T-cell (primary cell): ENCODE results near the gene CFP. TPM values are rescaled to one million over a fixed set of nuclear protein-coding genes. Genes with fewer than 3 reads are reported as not detected.
"Not testable (repeated sequence)": the region's sequence is repeated elsewhere in the genome, so short reads cannot be mapped to it uniquely, and the experiment has no call there.

ENCODE experiments used
- ATAC-seq, 4 experiments: fragments of 200-7000 bp in 3 of 4; fragments of 150-1000 bp in 1 of 4; cut with Tn5 transposase; replicated peaks in 1 of 4; 1 replicate in 3 of 4; 2 replicates in 1 of 4; pipeline ENCODE4 v1.10.0; 2021; ENCODE audit warnings: moderate library complexity in 3 of 4, mild to moderate bottlenecking in 2 of 4, moderate number of reproducible peaks in 1 of 4
- CTCF ChIA-PET, 2 donors: fragments of 300-600 bp; sonication (Branson Sonifier 250); formaldehyde crosslinking; loops; one replicate each; lab custom pipeline; 2022; ENCODE audit warnings: antibody characterized with exemption in 2 of 2; lab: Charles Lee
- POLR2A ChIA-PET, 2 donors: fragments of 300-600 bp; sonication (Branson Sonifier 250); formaldehyde crosslinking; loops; one replicate each; lab custom pipeline; 2022; ENCODE audit warnings: antibody characterized with exemption in 2 of 2; lab: Charles Lee
- DNase-seq, 35 experiments: peaks; one replicate each; pipeline versions ENCODE4 v3.0.0 to v3.0.0-alpha.2; 2013 to 2023
- H3K27ac ChIP-seq: one replicate; pipeline ENCODE4 v1.5.1; 2013; ENCODE audit warnings: low read length
- H3K27me3 ChIP-seq, 2 experiments: replicated peaks in 1 of 2; 1 replicate in 1 of 2; 2 replicates in 1 of 2; pipeline versions ENCODE4 v1.6.1 to v1.7.0; 2013; ENCODE audit warnings: low read length in 1 of 2, mixed read lengths in 1 of 2; ENCODE audit not compliant: control insufficient read depth in 2 of 2, insufficient read depth in 2 of 2; ENCODE audit errors: extremely low read depth in 1 of 2
- H3K36me3 ChIP-seq, 2 donors: 1 replicate in 1 of 2; 2 replicates in 1 of 2; pipeline versions ENCODE4 v1.6.1 to v1.7.0; 2013; ENCODE audit warnings: low read length in 1 of 2; ENCODE audit not compliant: control insufficient read depth in 2 of 2, insufficient read depth in 1 of 2; ENCODE audit errors: extremely low read depth in 1 of 2
- H3K4me1 ChIP-seq, 2 experiments: 1 replicate in 1 of 2; 2 replicates in 1 of 2; pipeline versions ENCODE4 v1.6.1 to v1.7.0; 2013; ENCODE audit warnings: low read length in 2 of 2, mixed read lengths in 1 of 2; ENCODE audit not compliant: insufficient read depth in 2 of 2, control insufficient read depth in 1 of 2; ENCODE audit errors: extremely low read depth in 1 of 2
- H3K4me3 ChIP-seq, 2 donors: 1 replicate in 1 of 2; 2 replicates in 1 of 2; pipeline versions ENCODE4 v1.5.1 to v1.7.0; 2013; ENCODE audit warnings: mild to moderate bottlenecking in 2 of 2, low read length in 1 of 2, moderate library complexity in 1 of 2; ENCODE audit not compliant: control insufficient read depth in 1 of 2; ENCODE audit errors: extremely low read depth in 1 of 2
- H3K9me3 ChIP-seq: 2 replicates; pipeline ENCODE4 v1.7.0; 2013
- H3K27ac Mint-ChIP-seq, 2 donors: one replicate each; pipeline ENCODE4 v1.8.0; 2020 to 2021; ENCODE audit warnings: mild to moderate bottlenecking in 2 of 2, mixed read lengths in 2 of 2
- H3K27me3 Mint-ChIP-seq, 2 donors: one replicate each; pipeline ENCODE4 v1.8.0; 2021 to 2022; ENCODE audit warnings: mixed read lengths in 2 of 2
- H3K36me3 Mint-ChIP-seq: one replicate; pipeline ENCODE4 v1.8.0; 2021; ENCODE audit warnings: mixed read lengths
- H3K4me1 Mint-ChIP-seq, 3 donors: one replicate each; pipeline ENCODE4 v1.8.0; 2020 to 2022; ENCODE audit warnings: mixed read lengths in 3 of 3, mild to moderate bottlenecking in 1 of 3
- H3K4me3 Mint-ChIP-seq, 3 donors: one replicate each; pipeline ENCODE4 v1.8.0; 2020 to 2022; ENCODE audit warnings: mild to moderate bottlenecking in 3 of 3, mixed read lengths in 3 of 3, moderate library complexity in 3 of 3
- H3K9me3 Mint-ChIP-seq, 3 donors: one replicate each; pipeline ENCODE4 v1.8.0; 2020 to 2022; ENCODE audit warnings: mixed read lengths in 3 of 3
- WGBS: methylation state at CpG from one replicate; pipeline ENCODE4 v1.1.5; 2013; ENCODE audit warnings: missing lambda C conversion rate; ENCODE audit not compliant: insufficient coverage; 5-methylcytosine and 5-hydroxymethylcytosine counted together
- total RNA-seq, 35 experiments: library from RNA in 6 of 35; stranded (reverse) in 6 of 35; fragments of 120-200 nt in 1 of 35; gene quantifications; one replicate each; pipeline versions ENCODE4 v1.2.1 to v1.2.4 and lab custom pipeline; 2013 to 2026

The CFP gene
- 10 to 100 TPM; 17.7 to 37.1 (median 26.5) TPM for total RNA-seq
- total RNA-seq (2013): 20.7 TPM
- 0.51 to 12.7 (median 2.9) reads per million in 29 experiments for total RNA-seq (lab: John Stamatoyannopoulos, UW)

- Mint-ChIP-seq H3K9me3 (no peaks in the 10 kb centered on the region), H3K4me1 (peaks cover 16 to 30% (median 26%) of the 10 kb centered on the region in 3 donors), H3K4me3 (peak within 1 kb of the TSS; percentile 82 to 88 (median 83)), H3K36me3 (no peaks in the 10 kb centered on the region), H3K27ac (peak within 1 kb of the TSS; percentile 93 to 97), H3K27me3 (no peaks in the 10 kb centered on the region)
- no peaks in the 10 kb centered on the region for H3K27me3 ChIP-seq
- H3K27ac ChIP-seq: peak within 1 kb of the TSS; percentile 38
- peaks cover 0 to 37% of the 10 kb centered on the region in 2 experiments for H3K4me1 ChIP-seq
- DNase-seq (peak in 3 of 35 experiments; percentile 4 to 31 (median 30)), ATAC-seq (peak; percentile 81 to 91 (median 86))
- peak within 1 kb of the TSS; percentile 34 to 48 for H3K4me3 ChIP-seq
- WGBS: no CpG with 5 or more reads among the region's 14 CpGs
- no peaks in the 10 kb centered on the region for H3K9me3 ChIP-seq
- ChIA-PET POLR2A (no interaction called here), CTCF (interaction anchor here in 1 of 2 donors (0.8 kb wide), 1 partner anchor 106 kb away, joined by 4 read pairs; no protein-coding TSS in a partner anchor)
- H3K36me3 ChIP-seq: peaks cover 0 to 2% of the 10 kb centered on the region in 2 donors
Measured at GRCh38 chrX:47629419-47630200, at the start of gene CFP. CFP (minus strand) TSS chrX:47629930; CDS start chrX:47629844, 86 bp downstream.

GRCh38 chrX:47675959-47676859 lies 46.5 kb upstream of the CFP start:
- H3K9me3 Mint-ChIP-seq, H3K4me3 ChIP-seq, ATAC-seq, H3K4me1 ChIP-seq, POLR2A ChIA-PET, H3K27ac Mint-ChIP-seq, H3K36me3 Mint-ChIP-seq, H3K9me3 ChIP-seq, H3K27me3 ChIP-seq, H3K36me3 ChIP-seq, DNase-seq, CTCF ChIA-PET, H3K27ac ChIP-seq, H3K4me3 Mint-ChIP-seq, H3K4me1 Mint-ChIP-seq: not testable (repeated sequence)
- peaks cover 4 to 26% of the 10 kb centered on the region in 2 donors for H3K27me3 Mint-ChIP-seq
- no CpG with 5 or more reads among the region's 7 CpGs for WGBS

GRCh38 chrX:47674776-47675175 lies 45.0 kb upstream of the CFP start:
- CTCF ChIA-PET: no interaction called here
- no peaks in the 10 kb centered on the region for H3K4me1 Mint-ChIP-seq

GRCh38 chrX:47665797-47666196 lies 36.1 kb upstream of the CFP start:
- DNase-seq, H3K27me3 Mint-ChIP-seq, H3K9me3 ChIP-seq, H3K27ac Mint-ChIP-seq, CTCF ChIA-PET, H3K4me1 ChIP-seq, H3K4me1 Mint-ChIP-seq, H3K36me3 ChIP-seq, ATAC-seq, H3K9me3 Mint-ChIP-seq, H3K27me3 ChIP-seq, H3K4me3 ChIP-seq, POLR2A ChIA-PET, H3K27ac ChIP-seq, H3K36me3 Mint-ChIP-seq, H3K4me3 Mint-ChIP-seq: not testable (repeated sequence)
- WGBS: no CpG with 5 or more reads among the region's 4 CpGs

More at GRCh38 chrX:47674776-47675175, 45.0 kb upstream of the CFP start:
- Mint-ChIP-seq H3K36me3 (no peaks in the 10 kb centered on the region), H3K4me3 (no peak overlapping the region), H3K9me3 (no peaks in the 10 kb centered on the region), H3K27ac (no peak overlapping the region), H3K27me3 (peaks cover 4 to 22% of the 10 kb centered on the region in 2 donors)
- no peak for ATAC-seq
- H3K9me3 ChIP-seq: no peaks in the 10 kb centered on the region
- WGBS: no CpG with 5 or more reads among the region's 5 CpGs
- peaks cover 0 to 3% of the 10 kb centered on the region in 2 experiments for H3K27me3 ChIP-seq
- H3K36me3 ChIP-seq: no peaks in the 10 kb centered on the region
- no peaks in the 10 kb centered on the region for H3K4me1 ChIP-seq
- no peak overlapping the region for H3K4me3 ChIP-seq
- POLR2A ChIA-PET: no interaction called here
- no peak overlapping the region for H3K27ac ChIP-seq
- DNase-seq: no peak

GRCh38 chrX:47664737-47665136 lies 35.0 kb upstream of the CFP start:
- H3K9me3 ChIP-seq: no peaks in the 10 kb centered on the region
- no CpG with 5 or more reads among the region's 5 CpGs for WGBS
- peaks cover 0 to 3% (median 2%) of the 10 kb centered on the region in 3 donors for H3K4me1 Mint-ChIP-seq
- H3K4me3 Mint-ChIP-seq: no peak overlapping the region
- H3K27ac ChIP-seq: no peak overlapping the region
- H3K27me3 ChIP-seq: no peaks in the 10 kb centered on the region
- H3K27ac Mint-ChIP-seq: no peak overlapping the region
- ChIA-PET POLR2A (no interaction called here), CTCF (no interaction called here)
- peaks cover 0 to 7% of the 10 kb centered on the region in 2 donors for H3K27me3 Mint-ChIP-seq
- no peaks in the 10 kb centered on the region for H3K4me1 ChIP-seq
- no peaks in the 10 kb centered on the region for H3K36me3 Mint-ChIP-seq
- DNase-seq (no peak), ATAC-seq (no peak)
- H3K36me3 ChIP-seq: no peaks in the 10 kb centered on the region
- H3K4me3 ChIP-seq: no peak overlapping the region
- H3K9me3 Mint-ChIP-seq: no peaks in the 10 kb centered on the region

- H3K9me3 Mint-ChIP-seq: no peaks in the 10 kb centered on the region
- peaks cover 9 to 15% (median 14%) of the 10 kb centered on the region in 3 donors for H3K4me1 Mint-ChIP-seq
- peaks cover 0 to 5% of the 10 kb centered on the region in 2 donors for H3K27me3 Mint-ChIP-seq
- no peak overlapping the region for H3K4me3 Mint-ChIP-seq
- ChIA-PET CTCF (interaction anchor here in 1 of 2 donors (0.7 kb wide), 1 partner anchor 79 kb away, joined by 3 read pairs; no protein-coding TSS in a partner anchor), POLR2A (interaction anchor here in 1 of 2 donors (0.7 kb wide), 1 partner anchor 158 kb away, joined by 4 read pairs; no protein-coding TSS in a partner anchor)
- Histone ChIP-seq H3K36me3 (peaks cover 0 to 7% of the 10 kb centered on the region in 2 donors), H3K27ac (no peak overlapping the region), H3K4me3 (no peak overlapping the region), H3K27me3 (no peaks in the 10 kb centered on the region), H3K9me3 (no peaks in the 10 kb centered on the region), H3K4me1 (peaks cover 2 to 11% of the 10 kb centered on the region in 2 experiments)
- no CpG with 5 or more reads among the region's 1 CpG for WGBS
- no peaks in the 10 kb centered on the region for H3K36me3 Mint-ChIP-seq
- ATAC-seq: no peak
- H3K27ac Mint-ChIP-seq: no peak overlapping the region
- no peak for DNase-seq
Measured at GRCh38 chrX:47662144-47662657, 32.5 kb upstream of the CFP start.
